Measurements from ENCODE around the gene THAP8.

Gene THAP8

DNA sequence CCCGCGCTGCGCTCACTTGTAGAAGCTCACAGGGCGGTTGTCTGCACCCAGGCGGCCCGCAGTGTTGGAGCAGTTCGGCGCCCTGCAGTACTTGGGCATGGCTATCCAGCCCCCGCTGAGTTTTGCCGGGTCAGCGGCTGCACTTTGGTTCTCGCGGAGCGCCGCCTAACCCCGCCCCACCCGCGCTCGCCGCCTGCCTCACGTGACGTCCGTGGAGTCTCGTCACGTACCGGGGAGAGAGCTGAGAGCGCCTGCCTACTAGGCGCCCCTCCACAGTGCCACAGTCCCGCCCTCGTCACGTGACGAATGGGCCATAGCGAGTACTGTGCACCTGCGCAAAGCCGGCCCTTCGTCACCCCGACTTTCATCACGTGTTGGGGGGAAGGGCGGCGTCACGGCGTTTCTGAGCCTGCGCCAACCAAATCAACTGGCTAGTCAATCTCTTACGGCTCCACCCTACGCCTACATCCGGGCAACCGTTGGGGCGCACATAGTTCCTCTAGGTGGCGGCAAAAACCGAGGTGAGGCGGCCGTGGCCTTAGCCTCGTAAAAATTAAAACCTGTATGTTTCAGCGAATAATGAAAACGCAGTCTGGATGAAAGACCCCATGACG lies at the start of gene THAP8:
THAP8 (minus strand) TSS at position 167 of the 614 bp plus-strand sequence; CDS start at position 99, 68 bp downstream.
- H3K4me3 ChIP-seq (ENCODE audit: control insufficient read depth, low read depth, low read length): peak within 1 kb of the TSS; percentile 81
- TF ChIP-seq CTCF (conservative IDR thresholded peaks at IDR 0.05; ENCODE audit: control insufficient read depth, insufficient read depth, low read depth, low read length): peak; percentile 39
- peak; percentile 98 for DNase-seq (ENCODE audit: low read depth)

DNA sequence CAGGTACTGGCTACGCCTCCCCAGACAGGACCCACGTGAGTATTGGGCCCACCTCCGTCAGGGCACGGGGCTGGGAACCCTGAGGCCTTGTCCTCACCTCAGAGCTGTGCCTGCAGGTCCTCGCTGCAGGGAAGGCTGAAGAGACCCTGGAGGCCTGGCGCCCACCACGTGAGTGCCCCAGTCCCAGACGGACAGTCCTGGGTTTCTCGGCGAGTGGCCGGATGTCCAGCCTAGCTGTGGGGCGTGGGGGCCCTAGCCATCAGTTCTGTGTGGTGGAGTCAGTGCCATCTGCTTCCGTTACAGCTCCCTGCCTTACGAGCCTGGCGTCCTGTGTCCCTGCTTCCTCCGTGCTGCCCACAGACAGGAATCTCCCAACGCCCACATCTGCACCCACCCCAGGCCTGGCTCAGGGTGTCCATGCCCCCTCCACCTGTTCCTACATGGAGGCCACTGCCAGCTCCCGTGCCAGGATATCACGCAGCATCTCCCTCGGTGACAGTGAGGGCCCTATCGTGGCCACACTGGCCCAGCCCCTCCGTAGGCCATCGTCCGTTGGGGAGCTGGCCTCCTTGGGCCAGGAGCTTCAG lies 49.0 kb upstream of the THAP8 start:
- TF ChIP-seq CTCF (conservative IDR thresholded peaks at IDR 0.05; ENCODE audit: control insufficient read depth, insufficient read depth, low read depth, low read length): no peak

GRCh38 chr19:36101550-36102327 lies 47.7 kb upstream of the THAP8 start:
- H3K4me3 ChIP-seq (ENCODE audit: control insufficient read depth, low read depth, low read length): no peak overlapping the region
- TF ChIP-seq CTCF (conservative IDR thresholded peaks at IDR 0.05; ENCODE audit: control insufficient read depth, insufficient read depth, low read depth, low read length): no peak
- no peak for DNase-seq (ENCODE audit: low read depth)

More for the DNA sequence above, 49.0 kb upstream of the THAP8 start:
- no peak overlapping the region for H3K4me3 ChIP-seq (ENCODE audit: control insufficient read depth, low read depth, low read length)
- DNase-seq (ENCODE audit: low read depth): no peak

GRCh38 chr19:36100476-36100875 lies 46.4 kb upstream of the THAP8 start:
- no peak for TF ChIP-seq CTCF (conservative IDR thresholded peaks at IDR 0.05; ENCODE audit: control insufficient read depth, insufficient read depth, low read depth, low read length)
- no peak overlapping the region for H3K4me3 ChIP-seq (ENCODE audit: control insufficient read depth, low read depth, low read length)
- DNase-seq (ENCODE audit: low read depth): no peak

- H3K4me3 ChIP-seq (ENCODE audit: control insufficient read depth, low read depth, low read length): no peak overlapping the region
- TF ChIP-seq CTCF (conservative IDR thresholded peaks at IDR 0.05; ENCODE audit: control insufficient read depth, insufficient read depth, low read depth, low read length): no peak
- no peak for DNase-seq (ENCODE audit: low read depth)
Measured at GRCh38 chr19:36099166-36099785, 45.2 kb upstream of the THAP8 start.

- TF ChIP-seq CTCF (conservative IDR thresholded peaks at IDR 0.05; ENCODE audit: control insufficient read depth, insufficient read depth, low read depth, low read length): no peak
- DNase-seq (ENCODE audit: low read depth): no peak
- no peak overlapping the region for H3K4me3 ChIP-seq (ENCODE audit: control insufficient read depth, low read depth, low read length)
Measured at GRCh38 chr19:36097036-36097435, 43.0 kb upstream of the THAP8 start.

Data from fibroblast of mammary gland (primary cell).